MM.1S (cell line): ENCODE measurements around the gene ZRANB1.

Experiments used
- DNase-seq: peaks from one replicate; pipeline ENCODE4 v3.0.0-alpha.2; 2015
- H2AFZ ChIP-seq: fragments of 300-600 bp; sonication (generic); 2 replicates; pipeline ENCODE4 v1.6.0; 2016; ENCODE audit warnings: antibody characterized with exemption, low read length
- H3F3A ChIP-seq: fragments of 300-600 bp; sonication (generic); 2 replicates; pipeline ENCODE4 v1.6.1; 2016; ENCODE audit warnings: mild to moderate bottlenecking, antibody characterized with exemption, low read length, moderate library complexity, mixed read lengths; ENCODE audit not compliant: insufficient read depth
- H3K27ac ChIP-seq: fragments of 300-600 bp; sonication (generic); 2 replicates; pipeline ENCODE4 v1.5.1; 2016; ENCODE audit warnings: mild to moderate bottlenecking, low read length
- H3K27me3 ChIP-seq: fragments of 300-600 bp; sonication (generic); replicated peaks from 2 replicates; pipeline ENCODE4 v1.6.0; 2016; ENCODE audit warnings: low read length; ENCODE audit not compliant: insufficient read depth
- H3K36me3 ChIP-seq: fragments of 300-600 bp; sonication (generic); replicated peaks from 2 replicates; pipeline ENCODE4 v1.6.1; 2016; ENCODE audit warnings: mild to moderate bottlenecking, low read length, mixed read lengths; ENCODE audit not compliant: insufficient read depth
- H3K4me1 ChIP-seq: fragments of 300-600 bp; sonication (generic); 2 replicates; pipeline ENCODE4 v1.6.1; 2016; ENCODE audit warnings: low read length, mixed read lengths
- H3K4me2 ChIP-seq: fragments of 300-600 bp; sonication (generic); 2 replicates; pipeline ENCODE4 v1.6.0; 2016; ENCODE audit warnings: low read depth, low read length
- H3K4me3 ChIP-seq: fragments of 300-600 bp; sonication (generic); 2 replicates; pipeline ENCODE4 v1.5.1; 2016; ENCODE audit warnings: low read length, mixed read lengths
- H3K79me2 ChIP-seq: fragments of 300-600 bp; sonication (generic); 2 replicates; pipeline ENCODE4 v1.6.1; 2016; ENCODE audit warnings: mixed run types, low read length, mixed read lengths
- H3K9ac ChIP-seq: fragments of 300-600 bp; sonication (generic); 2 replicates; pipeline ENCODE4 v1.6.1; 2016; ENCODE audit warnings: low read length, mixed read lengths
- H3K9me2 ChIP-seq: fragments of 300-600 bp; sonication (generic); replicated peaks from 2 replicates; pipeline ENCODE4 v1.6.1; 2016; ENCODE audit warnings: mild to moderate bottlenecking, low read length, mixed read lengths; ENCODE audit not compliant: insufficient read depth
- H3K9me3 ChIP-seq: fragments of 300-600 bp; sonication (generic); replicated peaks from 2 replicates; pipeline ENCODE4 v1.6.1; 2016; ENCODE audit warnings: mild to moderate bottlenecking, low read length, mixed read lengths; ENCODE audit not compliant: insufficient read depth
- H4K20me1 ChIP-seq: fragments of 300-600 bp; sonication (generic); 2 replicates; pipeline ENCODE4 v1.6.1; 2016; ENCODE audit warnings: mild to moderate bottlenecking, low read length, moderate library complexity, mixed read lengths; ENCODE audit not compliant: insufficient read depth
- CTCF ChIP-seq: fragments of 300-600 bp; sonication (generic); IDR thresholded peaks from 2 replicates; pipeline ENCODE4 v1.5.1; 2016; ENCODE audit warnings: antibody characterized with exemption, low read length, mixed read lengths
- EZH2 ChIP-seq: fragments of 300-600 bp; sonication (generic); optimal IDR thresholded peaks from 2 replicates; pipeline ENCODE3; 2017; ENCODE audit warnings: low read depth, mild to moderate bottlenecking, antibody characterized with exemption, low read length, mixed read lengths
- EZH2phosphoT487 ChIP-seq: fragments of 300-600 bp; sonication (generic); IDR thresholded peaks from 2 replicates; pipeline ENCODE4 v1.6.1; 2018; ENCODE audit warnings: antibody characterized with exemption, low read length

ZRANB1 gene

GRCh38 chr10:124921261-124921660 lies 20.7 kb upstream of the ZRANB1 start:
- Histone ChIP-seq H3K9ac (no peak overlapping the region), H3K79me2 (peaks cover 86% of the 10 kb centered on the region), H3K9me3 (no peaks in the 10 kb centered on the region), H4K20me1 (peaks cover 30% of the 10 kb centered on the region), H3K4me3 (no peak overlapping the region), H3F3A (peaks cover 3% of the 10 kb centered on the region; the same call in 1 of the 2 replicates), H3K36me3 (no peaks in the 10 kb centered on the region), H3K4me1 (0 out of 2 replicates have a peak, but pooled peaks cover 3% of the 10 kb centered on the region), H3K4me2 (no peak overlapping the region), H3K9me2 (no peaks in the 10 kb centered on the region), H3K27me3 (no peaks in the 10 kb centered on the region), H2AFZ (no peak overlapping the region), H3K27ac (no peak overlapping the region)
- no peak for TF ChIP-seq EZH2
- no peak for TF ChIP-seq CTCF
- TF ChIP-seq EZH2phosphoT487: no peak
- DNase-seq: no peak

- Histone ChIP-seq H3K79me2 (peaks cover 96% of the 10 kb centered on the region), H3K9me2 (no peaks in the 10 kb centered on the region), H3K4me3 (no peak overlapping the region), H3K9ac (no peak overlapping the region), H3K27ac (no peak overlapping the region), H3K4me2 (no peak overlapping the region), H3K36me3 (no peaks in the 10 kb centered on the region), H3K9me3 (no peaks in the 10 kb centered on the region), H3K27me3 (no peaks in the 10 kb centered on the region), H4K20me1 (peaks cover 27% of the 10 kb centered on the region), H2AFZ (no peak overlapping the region), H3K4me1 (0 out of 2 replicates have a peak, but pooled peaks cover 3% of the 10 kb centered on the region), H3F3A (no peaks in the 10 kb centered on the region)
- no peak for DNase-seq
- no peak for TF ChIP-seq EZH2phosphoT487
- no peak for TF ChIP-seq EZH2
- no peak for TF ChIP-seq CTCF
These were observed 18.2 kb upstream of the ZRANB1 start for GRCh38 chr10:124923684-124924083.

- Histone ChIP-seq H3K79me2 (peaks cover 97% of the 10 kb centered on the region), H2AFZ (no peak overlapping the region), H3F3A (no peaks in the 10 kb centered on the region), H3K9me2 (no peaks in the 10 kb centered on the region), H3K4me2 (no peak overlapping the region), H3K4me3 (no peak overlapping the region), H3K27ac (no peak overlapping the region), H4K20me1 (peaks cover 9% of the 10 kb centered on the region), H3K9me3 (no peaks in the 10 kb centered on the region), H3K9ac (no peak overlapping the region), H3K27me3 (no peaks in the 10 kb centered on the region), H3K4me1 (no peaks in the 10 kb centered on the region), H3K36me3 (no peaks in the 10 kb centered on the region)
- no peak for DNase-seq
- TF ChIP-seq EZH2phosphoT487 (no peak), EZH2 (no peak), CTCF (no peak)
These were observed 15.4 kb upstream of the ZRANB1 start for GRCh38 chr10:124926548-124926947.
